Measurements from ENCODE around the gene BRSK2. TPM values are rescaled to one million over a fixed set of nuclear protein-coding genes. Genes with fewer than 3 reads are reported as not detected.

BRSK2 gene
- total RNA-seq, 2 experiments from 2014 or later: 0.22 to 0.55 TPM

GRCh38 chr11:1440066-1440465 lies 50.3 kb downstream of the BRSK2 start:
- H3K4me3 Mint-ChIP-seq: no peak overlapping the region
- intact Hi-C loops (cut with DNase I, micrococcal nuclease): no loop called here
- no peak for TF ChIP-seq CTCF (IDR thresholded peaks at IDR 0.05)
- POLR2A ChIA-PET: interaction anchor here (0.6 kb wide), 1 partner anchor 10 kb away, joined by 4 read pairs; no protein-coding TSS in a partner anchor
- peaks cover 3% of the 10 kb centered on the region for H3K27me3 Mint-ChIP-seq
- no peak for DNase-seq
- no peaks in the 10 kb centered on the region for H3K36me3 Mint-ChIP-seq (ENCODE audit: low read depth)
- H3K4me3 ChIP-seq (ENCODE audit: low read length): no peak overlapping the region
- no peak overlapping the region for H3K27ac Mint-ChIP-seq
- no peaks in the 10 kb centered on the region for H3K4me1 Mint-ChIP-seq (ENCODE audit: low read depth)
- CTCF ChIA-PET: interaction anchor here (0.6 kb wide), 1 partner anchor 180 kb away, joined by 3 read pairs; no protein-coding TSS in a partner anchor
- peaks cover 9% of the 10 kb centered on the region for H3K4me1 ChIP-seq (ENCODE audit: insufficient read depth, low read length)
- peaks cover 0 to 2% of the 10 kb centered on the region in 2 experiments for H3K27me3 ChIP-seq (ENCODE audit: control insufficient read depth in 1 of 2, insufficient read depth in 2 of 2, low read length in 2 of 2)
- H3K36me3 ChIP-seq (ENCODE audit: insufficient read depth, low read length): no peaks in the 10 kb centered on the region
- H3K27ac ChIP-seq (ENCODE audit: low read depth in 1 of 2, low read length in 2 of 2): no peak overlapping the region
- no peaks in the 10 kb centered on the region for H3K9me3 Mint-ChIP-seq
- peaks cover 0 to 12% of the 10 kb centered on the region in 2 experiments for H3K9me3 ChIP-seq (ENCODE audit: control insufficient read depth in 1 of 2, insufficient read depth in 1 of 2, low read length in 2 of 2)
- no peak for ATAC-seq (ENCODE audit: poor library complexity)

- DNase-seq (no peak), ATAC-seq (ENCODE audit: poor library complexity) (no peak)
- Histone ChIP-seq H3K4me3 (ENCODE audit: low read length) (no peak overlapping the region), H3K9me3 (ENCODE audit: control insufficient read depth in 1 of 2, insufficient read depth in 1 of 2, low read length in 2 of 2) (peaks cover 0 to 12% of the 10 kb centered on the region in 2 experiments), H3K27me3 (ENCODE audit: control insufficient read depth in 1 of 2, insufficient read depth in 2 of 2, low read length in 2 of 2) (peaks cover 0 to 2% of the 10 kb centered on the region in 2 experiments), H3K36me3 (ENCODE audit: insufficient read depth, low read length) (no peaks in the 10 kb centered on the region), H3K27ac (ENCODE audit: low read depth in 1 of 2, low read length in 2 of 2) (no peak overlapping the region), H3K4me1 (ENCODE audit: insufficient read depth, low read length) (peaks cover 9% of the 10 kb centered on the region)
- H3K36me3 Mint-ChIP-seq (ENCODE audit: low read depth): no peaks in the 10 kb centered on the region
- H3K27ac Mint-ChIP-seq: no peak overlapping the region
- H3K4me3 Mint-ChIP-seq: no peak overlapping the region
- ChIA-PET POLR2A (no interaction called here), CTCF (interaction anchor here (0.6 kb wide), 1 partner anchor 180 kb away, joined by 3 read pairs; no protein-coding TSS in a partner anchor)
- TF ChIP-seq CTCF (IDR thresholded peaks at IDR 0.05): no peak
- intact Hi-C loops (cut with DNase I, micrococcal nuclease): no loop called here
- no peaks in the 10 kb centered on the region for H3K4me1 Mint-ChIP-seq (ENCODE audit: low read depth)
- peaks cover 3% of the 10 kb centered on the region for H3K27me3 Mint-ChIP-seq
- no peaks in the 10 kb centered on the region for H3K9me3 Mint-ChIP-seq
Observed at GRCh38 chr11:1440496-1440895, 50.8 kb downstream of the BRSK2 start.

- H3K36me3 Mint-ChIP-seq (ENCODE audit: low read depth): no peaks in the 10 kb centered on the region
- H3K27me3 Mint-ChIP-seq: peaks cover 3% of the 10 kb centered on the region
- Histone ChIP-seq H3K9me3 (ENCODE audit: control insufficient read depth in 1 of 2, insufficient read depth in 1 of 2, low read length in 2 of 2) (peaks cover 0 to 9% of the 10 kb centered on the region in 2 experiments), H3K36me3 (ENCODE audit: insufficient read depth, low read length) (no peaks in the 10 kb centered on the region), H3K4me1 (ENCODE audit: insufficient read depth, low read length) (no peaks in the 10 kb centered on the region), H3K27me3 (ENCODE audit: control insufficient read depth in 1 of 2, insufficient read depth in 2 of 2, low read length in 2 of 2) (peaks cover 0 to under 1% of the 10 kb centered on the region in 2 experiments), H3K4me3 (ENCODE audit: low read length) (no peak overlapping the region), H3K27ac (ENCODE audit: low read depth in 1 of 2, low read length in 2 of 2) (no peak overlapping the region)
- intact Hi-C loops (cut with DNase I, micrococcal nuclease): no loop called here
- POLR2A ChIA-PET: no interaction called here
- no peaks in the 10 kb centered on the region for H3K9me3 Mint-ChIP-seq
- ATAC-seq (ENCODE audit: poor library complexity): no peak
- H3K27ac Mint-ChIP-seq: no peak overlapping the region
- no peak for TF ChIP-seq CTCF (IDR thresholded peaks at IDR 0.05)
- H3K4me1 Mint-ChIP-seq (ENCODE audit: low read depth): no peaks in the 10 kb centered on the region
- no peak overlapping the region for H3K4me3 Mint-ChIP-seq
- CTCF ChIA-PET: no interaction called here
- no peak for DNase-seq
Observed at GRCh38 chr11:1442163-1442562, 52.4 kb downstream of the BRSK2 start.
